Stimulated activated CD4-positive, alpha-beta T cell treated with anti-CD3 and anti-CD28 coated beads, Interleukin-12 subunit alpha, Interleukin-12 subunit beta, amount 100 ng/mL, for 4 hours (primary cell): ENCODE data around the gene FBXL17.
A peak's percentile ranks its signal among the peaks of the same experiment; 100 is the strongest.
"Not testable (repeated sequence)": the region's sequence is repeated elsewhere in the genome, so short reads cannot be mapped to it uniquely, and the experiment has no call there.

Source experiments
- DNase-seq: peaks from one replicate; pipeline ENCODE4 v3.0.0-alpha.2; 2020

FBXL17 gene

DNA sequence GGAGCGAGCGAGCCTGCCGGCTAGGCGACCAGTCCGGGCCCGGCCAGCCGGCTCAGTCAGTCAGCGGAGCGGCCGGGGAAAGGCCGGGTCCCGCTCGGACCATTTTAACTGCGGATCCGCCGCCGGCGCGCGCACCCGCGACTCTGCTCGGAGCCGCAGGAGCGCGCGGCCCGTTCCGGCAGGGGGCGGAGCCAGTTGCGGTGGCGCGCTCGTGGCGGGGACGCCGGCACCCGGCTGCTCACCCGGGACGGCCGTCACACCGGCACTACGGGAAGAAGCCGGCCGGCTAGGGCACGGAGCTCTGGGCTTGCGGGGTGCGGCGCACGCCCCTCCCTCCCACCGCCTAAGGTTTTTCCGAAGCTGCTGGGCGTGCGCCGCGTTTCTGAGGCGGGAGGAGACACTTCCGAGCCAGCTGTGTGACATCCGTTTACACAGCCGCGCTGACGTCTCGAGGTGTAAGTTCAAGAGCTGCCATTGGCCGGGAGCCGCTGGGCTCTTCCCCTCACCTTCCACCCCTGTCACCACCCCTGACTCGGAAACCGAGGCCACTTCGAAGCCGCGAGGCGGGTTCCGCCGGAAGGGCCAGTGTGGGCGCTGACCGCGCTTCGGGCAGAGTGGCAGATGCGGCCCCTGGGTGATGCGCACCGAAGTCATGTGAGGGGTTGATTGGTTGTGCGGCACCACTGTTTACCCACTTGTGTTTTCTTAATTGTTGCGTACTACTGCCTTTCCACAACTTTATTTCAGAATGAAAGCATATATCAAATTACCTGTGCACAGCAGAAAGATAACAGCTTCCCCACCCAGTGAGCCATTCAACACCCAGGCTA is at the start of gene FBXL17:
Gene FBXL17, minus strand, starts transcription at position 145 of the 830 bp plus-strand sequence.
- peak; percentile 84 for DNase-seq

GRCh38 chr5:108430931-108431608 is 49.2 kb upstream of the FBXL17 start:
- DNase-seq = no peak

- no peak for DNase-seq
Observed at GRCh38 chr5:108421713-108422112, 39.8 kb upstream of the FBXL17 start.

DNA sequence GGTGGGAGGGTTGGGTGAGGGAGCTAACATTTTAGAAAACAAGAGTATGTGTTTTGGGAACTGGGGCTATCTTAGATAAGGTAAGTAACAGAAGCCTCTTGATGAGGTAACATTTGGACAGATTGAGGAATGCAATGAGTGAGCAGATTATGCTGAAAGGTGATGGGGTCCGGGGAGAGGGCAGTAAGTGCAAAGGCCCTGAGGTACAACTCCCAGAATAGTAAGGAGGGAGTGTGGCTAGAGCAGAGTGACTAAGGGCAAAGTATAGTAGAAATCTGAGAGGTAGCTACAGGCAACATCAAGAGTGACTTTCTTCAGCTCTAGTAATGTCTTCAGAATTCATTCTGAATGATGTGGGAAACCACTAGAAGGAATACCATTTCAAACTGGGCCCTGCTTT is 38.9 kb upstream of the FBXL17 start:
- DNase-seq = no peak

GRCh38 chr5:108420158-108420557 is 38.3 kb upstream of the FBXL17 start:
- no peak for DNase-seq

- no peak for DNase-seq
Observed at GRCh38 chr5:108418197-108418596, 36.3 kb upstream of the FBXL17 start.

- DNase-seq = no peak
Observed at GRCh38 chr5:108417166-108417670, 35.3 kb upstream of the FBXL17 start.

DNA sequence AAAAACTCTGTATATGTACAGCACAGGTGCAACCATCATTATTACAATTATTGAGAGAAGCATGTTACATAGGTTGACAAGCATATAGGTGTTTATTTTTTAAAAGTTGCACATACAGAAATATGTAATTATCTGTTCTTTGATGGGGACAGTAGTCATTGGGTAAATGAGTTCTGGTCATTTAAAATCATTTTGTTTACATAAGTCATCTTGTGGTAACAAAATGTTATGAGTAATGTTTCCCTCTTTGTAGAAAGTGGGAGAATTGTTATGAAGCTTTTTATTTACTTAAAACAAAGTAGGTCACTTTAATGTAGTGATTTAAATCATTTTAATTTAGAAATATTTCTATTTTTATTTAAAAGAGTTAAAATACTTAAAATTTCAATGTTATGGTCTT is 33.8 kb upstream of the FBXL17 start:
- DNase-seq = no peak

GRCh38 chr5:108409786-108410185 is 27.9 kb upstream of the FBXL17 start:
- no peak for DNase-seq

DNA sequence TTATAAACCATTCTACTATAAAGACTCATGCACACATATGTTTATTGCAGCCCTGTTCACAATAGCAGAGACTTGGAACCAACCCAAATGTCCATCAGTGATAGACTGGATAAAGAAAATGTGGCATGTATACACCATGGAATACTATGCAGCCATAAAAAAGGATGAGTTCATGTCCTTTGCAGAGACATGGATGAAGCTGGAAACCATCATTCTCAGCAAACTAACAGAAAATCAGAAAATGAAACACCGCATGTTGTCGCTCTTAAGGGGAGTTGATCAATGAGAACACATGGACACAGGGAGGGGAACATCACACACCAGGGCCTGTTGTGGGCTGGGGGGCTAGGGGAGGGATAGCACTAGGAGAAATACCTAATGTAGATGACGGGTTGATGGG is 23.3 kb upstream of the FBXL17 start:
- not testable (repeated sequence) for DNase-seq

DNA sequence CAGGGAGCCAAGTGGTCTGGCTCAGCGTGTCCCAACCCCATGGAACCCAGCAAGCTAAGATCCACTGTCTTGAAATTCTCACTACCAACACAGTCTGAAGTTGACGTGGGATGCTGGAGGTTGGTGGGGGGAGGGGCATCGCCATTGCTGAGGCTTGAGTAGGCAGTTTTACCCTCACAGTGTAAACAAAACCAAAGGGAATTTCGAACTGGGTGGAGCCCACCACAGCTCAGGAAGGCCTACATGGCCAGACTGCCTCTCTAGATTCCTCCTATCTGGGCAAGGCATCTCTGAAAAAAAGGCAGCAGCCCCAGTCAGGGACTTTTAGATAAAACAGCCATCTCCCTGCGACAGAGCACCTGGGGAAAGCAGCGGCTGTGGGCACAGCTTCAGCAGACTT is 17.1 kb upstream of the FBXL17 start:
- DNase-seq = no peak

DNA sequence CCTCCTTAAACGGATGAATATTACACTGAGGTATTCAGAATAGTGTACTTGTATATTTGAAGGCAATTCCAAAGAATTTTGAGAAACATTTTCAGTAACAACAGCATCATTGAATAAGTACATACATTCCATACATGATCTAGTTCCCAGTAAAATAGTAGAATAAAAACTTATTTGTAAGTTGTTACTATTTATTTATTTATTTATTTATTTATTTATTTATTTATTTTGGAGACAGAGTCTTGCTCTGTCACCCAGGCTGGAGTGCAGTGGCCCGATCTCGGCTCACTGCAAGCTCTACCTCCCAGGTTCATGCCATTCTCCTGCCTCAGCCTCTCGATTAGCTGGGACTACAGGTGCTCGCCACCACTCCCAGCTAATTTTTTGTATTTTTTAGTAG is 14.9 kb upstream of the FBXL17 start:
- not testable (repeated sequence) for DNase-seq

GRCh38 chr5:108387758-108388157 is 5.9 kb upstream of the FBXL17 start:
- no peak for DNase-seq

GRCh38 chr5:108386345-108387061 is 4.6 kb upstream of the FBXL17 start:
- no peak for DNase-seq

DNA sequence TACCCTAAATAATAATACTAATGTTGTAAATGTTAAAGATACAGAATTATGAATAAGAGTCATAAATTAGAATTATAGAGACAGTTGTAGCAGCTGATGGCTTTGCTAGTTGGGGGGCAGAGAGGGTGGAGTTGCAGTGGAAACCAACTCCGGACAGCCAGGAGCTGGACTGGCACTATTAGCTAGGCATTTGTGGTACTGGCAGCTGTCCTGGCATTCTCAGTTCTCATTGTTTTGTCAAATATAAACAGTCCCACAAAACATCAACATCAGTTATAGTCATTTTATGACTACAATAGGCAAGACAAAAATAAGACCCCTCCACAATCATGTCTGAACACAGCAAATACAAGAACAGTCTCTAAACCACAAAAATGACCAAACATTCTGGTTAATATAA is 2.8 kb upstream of the FBXL17 start:
- DNase-seq = no peak

GRCh38 chr5:108382784-108383330 is 959 bp upstream of the FBXL17 start:
- DNase-seq = no peak

- DNase-seq = peak; percentile 77
Observed at GRCh38 chr5:108381350-108381953, 446 bp downstream of the FBXL17 start.

- DNase-seq = peak; percentile 52
Observed at GRCh38 chr5:108380531-108381349, 1.2 kb downstream of the FBXL17 start.

DNA sequence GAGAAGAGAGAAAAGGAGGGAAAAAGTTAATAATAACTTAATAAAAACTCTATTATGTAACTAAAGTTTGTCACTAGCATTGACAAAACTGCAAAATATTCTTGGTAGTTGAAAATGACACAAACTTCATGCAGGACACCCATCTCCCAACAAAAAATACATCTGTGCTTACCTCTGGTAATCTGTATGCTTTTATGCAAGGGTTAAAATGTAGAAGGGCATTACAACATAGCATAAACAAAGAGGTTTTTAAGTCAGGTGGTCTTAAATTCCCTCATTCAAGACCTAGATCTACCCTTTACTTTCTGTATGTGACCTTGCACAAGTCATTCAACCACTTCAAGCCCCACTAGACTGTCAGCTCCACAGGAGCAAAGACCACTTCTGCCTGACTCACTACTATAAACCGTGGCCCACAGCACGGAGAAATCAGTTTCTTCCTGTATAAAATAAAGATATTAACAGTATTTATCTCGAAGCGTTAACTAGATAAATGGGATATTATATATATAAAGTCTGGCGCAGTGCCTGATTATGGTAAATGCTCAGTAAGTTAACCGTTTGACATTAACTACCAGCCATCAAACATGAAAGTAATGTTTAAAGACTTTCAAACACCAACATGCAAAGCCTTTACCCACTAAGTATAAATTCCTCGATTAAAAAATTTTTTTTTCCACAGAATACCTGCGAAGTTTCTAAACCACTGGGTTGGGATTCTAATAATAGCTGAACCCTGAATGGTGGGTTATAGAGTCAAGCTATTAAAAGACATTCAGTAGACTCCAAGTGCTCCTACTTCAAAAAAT is 2.0 kb downstream of the FBXL17 start:
- no peak for DNase-seq

DNA sequence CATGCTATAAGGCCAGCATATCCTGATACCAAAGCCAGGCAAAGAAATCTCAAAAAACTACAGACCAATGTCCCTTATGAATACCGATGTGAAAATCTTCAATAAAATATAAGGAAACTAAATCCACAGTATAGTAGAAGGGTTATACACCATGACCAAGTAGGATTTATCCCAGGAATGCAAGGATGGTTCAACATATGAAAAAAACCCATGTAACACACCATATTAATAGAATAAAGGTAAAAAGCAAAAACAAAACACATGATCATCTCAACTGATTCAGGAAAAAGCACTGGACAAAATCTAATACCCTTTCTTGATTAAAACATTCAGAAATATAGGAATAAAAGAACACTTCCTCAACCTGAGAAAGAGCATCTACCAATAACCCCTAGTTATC is 6.1 kb downstream of the FBXL17 start:
- no peak for DNase-seq

- DNase-seq = no peak
Observed at GRCh38 chr5:108373426-108373825, 8.5 kb downstream of the FBXL17 start.
